Prostate gland (tissue), 2 donors: ENCODE measurements around the gene TMCO4. TPM values are rescaled to one million over a fixed set of nuclear protein-coding genes. Genes with fewer than 3 reads are reported as not detected.

Experiments used
- DNase-seq: peaks from one replicate; pipeline ENCODE4 v3.0.0-alpha.2; 2019; ENCODE audit warnings: low spot score
- H3K27ac ChIP-seq, 2 donors: fragments of 200-600 bp; sonication (generic); 2 replicates each; pipeline ENCODE4 v1.5.1; 2017 to 2019
- H3K27me3 ChIP-seq: fragments of 200-600 bp; sonication (generic); replicated peaks from 2 replicates; pipeline ENCODE4 v1.5.1; 2019; ENCODE audit not compliant: insufficient read depth
- H3K36me3 ChIP-seq, 2 donors: fragments of 200-600 bp; sonication (generic); 1 replicate in 1 of 2; 2 replicates in 1 of 2; pipeline versions ENCODE4 v1.5.1 to v1.8.1; 2017 to 2019
- H3K4me1 ChIP-seq: fragments of 200-600 bp; sonication (generic); replicated peaks from 2 replicates; pipeline ENCODE4 v1.5.1; 2019
- H3K4me3 ChIP-seq, 2 donors: fragments of 200-600 bp; sonication (generic); 2 replicates each; pipeline ENCODE4 v1.5.1; 2017 to 2019
- H3K9me3 ChIP-seq: fragments of 200-600 bp; sonication (generic); 2 replicates; pipeline ENCODE4 v1.5.1; 2017
- CTCF ChIP-seq, 4 experiments: fragments of 200-600 bp in 2 of 4; fragments of 450-650 bp in 2 of 4; sonication (generic) in 2 of 4; IDR thresholded peaks; 1 replicate in 3 of 4; 2 replicates in 1 of 4; pipeline ENCODE4 v1.5.1; 2016 to 2019; ENCODE audit warnings: antibody characterized with exemption in 4 of 4, mild to moderate bottlenecking in 2 of 4, moderate library complexity in 2 of 4
- POLR2A ChIP-seq: fragments of 450-650 bp; IDR thresholded peaks from one replicate; pipeline ENCODE4 v1.6.1; 2016; ENCODE audit warnings: antibody characterized with exemption, mild to moderate bottlenecking
- POLR2AphosphoS5 ChIP-seq: sonication (generic); formaldehyde crosslinking; IDR thresholded peaks from one replicate; pipeline ENCODE4 v1.6.1; 2017; ENCODE audit warnings: antibody characterized with exemption
- WGBS: methylation state at CpG from one replicate; pipeline ENCODE4 v1.1.5; 2018; 5-methylcytosine and 5-hydroxymethylcytosine counted together
- intact Hi-C: fragments of 100-400 bp; cut with DNase I; formaldehyde crosslinking; loops from one replicate; pipeline ENCODE4 v1.14.2; 2022
- total RNA-seq, 2 donors: library from RNA; depleted of rRNA; stranded (reverse); fragments of >200 nt; gene quantifications; one replicate each; pipeline ENCODE4 v1.1.0, GENCODE V29; 2016

The TMCO4 gene
- total RNA-seq, 2 donors from 2014 or later, result 60.5 to 89.9 TPM

GRCh38 chr1:19739628-19740027 lies 60.1 kb downstream of the TMCO4 start:
- no peak for DNase-seq
- Histone ChIP-seq H3K27ac (no peak overlapping the region), H3K27me3 (no peaks in the 10 kb centered on the region), H3K4me3 (no peak overlapping the region), H3K36me3 (no peaks in the 10 kb centered on the region), H3K9me3 (no peaks in the 10 kb centered on the region), H3K4me1 (no peaks in the 10 kb centered on the region)
- TF ChIP-seq POLR2A (no peak), CTCF (IDR thresholded peaks at IDR 0.05) (no peak), POLR2AphosphoS5 (no peak)
- 68% methylated on average over 5 of the region's 5 CpGs for WGBS
- intact Hi-C loops, result loop anchor here (10.0 kb wide), 2 partner anchors 145 to 445 kb away; partner anchors contain the start of genes OTUD3, PLA2G2C and UBXN10

GRCh38 chr1:19738669-19739068 lies 61.0 kb downstream of the TMCO4 start:
- no peak for TF ChIP-seq CTCF (IDR thresholded peaks at IDR 0.05)
- TF ChIP-seq POLR2AphosphoS5, result no peak
- TF ChIP-seq POLR2A, result no peak
- intact Hi-C loops, result loop anchor here (10.0 kb wide), 2 partner anchors 146 to 446 kb away; partner anchors contain the start of genes OTUD3, PLA2G2C and UBXN10
- H3K27ac ChIP-seq, result no peak overlapping the region

GRCh38 chr1:19738076-19738475 lies 61.6 kb downstream of the TMCO4 start:
- Histone ChIP-seq H3K27me3 (no peaks in the 10 kb centered on the region), H3K36me3 (no peaks in the 10 kb centered on the region), H3K9me3 (no peaks in the 10 kb centered on the region), H3K4me1 (no peaks in the 10 kb centered on the region), H3K4me3 (no peak overlapping the region), H3K27ac (no peak overlapping the region)
- no peak for TF ChIP-seq POLR2A
- TF ChIP-seq POLR2AphosphoS5, result no peak
- TF ChIP-seq CTCF (IDR thresholded peaks at IDR 0.05), result no peak
- DNase-seq, result no peak
- intact Hi-C loops, result loop anchor here (10.0 kb wide), 2 partner anchors 147 to 447 kb away; partner anchors contain the start of genes OTUD3, PLA2G2C and UBXN10
- WGBS, result 39% methylated on average over 5 of the region's 5 CpGs

More at GRCh38 chr1:19738669-19739068, 61.0 kb downstream of the TMCO4 start:
- H3K27me3 ChIP-seq, result no peaks in the 10 kb centered on the region
- no peaks in the 10 kb centered on the region for H3K9me3 ChIP-seq
- H3K36me3 ChIP-seq, result no peaks in the 10 kb centered on the region
- no peak for DNase-seq
- H3K4me1 ChIP-seq, result no peaks in the 10 kb centered on the region
- 93% methylated on average over 2 of the region's 2 CpGs for WGBS
- no peak overlapping the region for H3K4me3 ChIP-seq

GRCh38 chr1:19737104-19737825 lies 62.5 kb downstream of the TMCO4 start:
- no peaks in the 10 kb centered on the region for H3K4me1 ChIP-seq
- H3K27ac ChIP-seq, result no peak overlapping the region
- TF ChIP-seq POLR2A, result no peak
- TF ChIP-seq CTCF (IDR thresholded peaks at IDR 0.05), result no peak
- no peak for TF ChIP-seq POLR2AphosphoS5
- no peaks in the 10 kb centered on the region for H3K36me3 ChIP-seq
- H3K27me3 ChIP-seq, result no peaks in the 10 kb centered on the region
- WGBS, result 78% methylated on average over 9 of the region's 9 CpGs
- H3K4me3 ChIP-seq, result no peak overlapping the region
- DNase-seq, result no peak
- intact Hi-C loops, result loop anchor here (10.0 kb wide), 2 partner anchors 148 to 448 kb away; partner anchors contain the start of genes OTUD3, PLA2G2C and UBXN10
- no peaks in the 10 kb centered on the region for H3K9me3 ChIP-seq
